ENCODE measurements around the gene MRFAP1.
"Not testable (repeated sequence)": the region's sequence is repeated elsewhere in the genome, so short reads cannot be mapped to it uniquely, and the experiment has no call there.

MRFAP1 gene

DNA sequence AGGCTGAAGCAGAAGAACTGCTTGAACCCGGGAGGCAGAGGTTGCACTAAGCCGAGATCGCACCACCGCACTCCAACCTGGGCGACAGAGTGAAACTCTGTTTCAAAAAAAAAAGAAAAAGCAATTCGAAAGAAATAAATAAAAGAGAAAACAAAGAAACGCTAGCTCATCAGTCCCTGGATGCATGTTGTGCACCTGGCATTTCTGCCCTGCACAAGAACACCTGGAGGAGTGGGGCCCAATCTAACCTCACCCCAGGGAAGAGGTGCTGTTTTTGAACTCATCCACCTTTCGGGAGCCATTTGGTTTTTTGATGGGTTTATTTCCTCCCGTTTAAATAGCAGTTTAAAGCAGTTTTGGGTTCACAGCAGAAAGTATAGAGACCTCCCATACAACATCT is 5.7 kb upstream of the MRFAP1 start:
- DNase-seq (ENCODE audit: low read depth in 2 of 2), result no peak

DNA sequence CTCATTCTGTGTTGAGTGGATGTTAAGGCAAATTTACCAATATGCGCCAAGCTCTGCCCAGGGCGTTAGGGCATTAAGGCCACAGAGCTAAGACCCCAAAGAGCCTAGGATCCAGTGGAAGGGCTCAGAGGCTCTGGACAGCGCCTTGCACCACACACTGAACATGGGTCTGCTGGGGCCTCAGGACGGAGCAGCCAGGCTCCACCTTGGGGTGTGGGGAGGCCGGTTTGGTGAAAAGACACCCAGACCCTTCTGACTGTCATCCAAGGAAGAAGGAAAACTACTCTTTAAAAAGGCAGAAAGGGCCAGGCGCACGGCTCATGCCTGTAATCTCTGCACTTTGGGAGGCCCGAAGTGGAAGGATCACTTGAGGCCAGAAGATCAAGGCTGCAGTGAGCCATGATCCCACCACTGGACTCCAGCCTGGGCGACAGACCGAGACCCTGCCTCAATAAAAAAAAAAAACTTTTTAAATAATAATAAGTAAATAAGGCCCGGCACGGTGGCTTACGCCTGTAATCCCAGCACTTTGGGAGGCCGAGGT is 1.3 kb upstream of the MRFAP1 start:
- DNase-seq (ENCODE audit: low read depth in 2 of 2), result no peak

DNA sequence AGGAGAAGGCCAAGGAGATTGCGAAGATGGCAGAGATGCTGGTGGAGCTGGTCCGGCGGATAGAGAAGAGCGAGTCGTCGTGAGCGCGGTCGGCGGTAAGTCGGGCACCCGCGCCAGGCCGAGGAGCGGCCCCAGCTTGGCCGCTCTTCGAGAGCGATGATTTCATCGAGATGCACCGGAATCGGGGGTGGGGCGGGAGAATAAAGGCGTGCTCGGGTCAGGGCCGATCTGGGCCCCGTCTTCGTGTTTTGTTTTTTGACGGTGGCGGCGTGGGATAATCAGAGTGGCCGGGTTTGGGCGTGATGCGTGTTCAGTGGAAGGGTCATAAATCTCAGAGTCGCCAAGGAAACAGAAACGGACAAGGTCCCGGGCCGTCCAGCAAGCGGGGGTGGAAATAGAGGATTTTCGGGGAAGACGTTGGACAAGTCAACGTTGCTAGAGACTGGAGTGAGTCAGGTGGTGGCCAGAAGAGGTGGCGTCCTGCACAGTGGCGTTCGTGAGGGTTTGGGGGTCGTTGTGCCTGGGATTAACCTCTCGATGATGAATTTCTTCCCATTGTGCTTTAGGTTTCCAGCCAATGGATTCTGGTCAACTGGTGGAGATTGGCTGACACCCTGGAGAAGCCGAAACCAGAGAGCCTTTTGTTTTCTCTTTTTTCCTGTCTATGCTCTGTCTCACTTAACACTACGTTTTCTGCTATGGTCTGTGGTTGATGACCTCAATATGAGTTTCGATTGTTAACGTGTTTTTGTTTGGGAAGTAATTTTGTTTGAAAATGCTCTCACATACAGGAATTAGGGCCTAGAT is 882 bp downstream of the MRFAP1 start:
- DNase-seq (ENCODE audit: low read depth in 2 of 2), result peak; percentile 18 to 23

DNA sequence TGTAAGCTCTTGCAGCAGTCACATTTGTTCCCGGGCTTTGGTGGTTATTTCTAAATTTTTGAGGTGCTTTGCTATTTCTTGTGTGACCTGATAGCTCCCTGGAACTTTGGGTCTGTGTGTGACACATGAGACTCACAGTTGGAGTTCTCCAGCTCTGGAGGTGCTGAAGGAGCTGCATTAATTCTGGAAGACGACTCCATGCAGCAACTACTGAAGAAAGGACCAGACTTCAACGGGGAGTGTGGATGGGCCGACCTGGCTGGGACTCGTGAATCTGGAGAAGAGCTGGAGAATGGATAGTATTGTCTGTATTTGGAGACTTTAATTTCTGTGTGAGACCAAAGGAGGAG is 1.5 kb downstream of the MRFAP1 start:
- no peak for DNase-seq (ENCODE audit: low read depth in 2 of 2)

DNA sequence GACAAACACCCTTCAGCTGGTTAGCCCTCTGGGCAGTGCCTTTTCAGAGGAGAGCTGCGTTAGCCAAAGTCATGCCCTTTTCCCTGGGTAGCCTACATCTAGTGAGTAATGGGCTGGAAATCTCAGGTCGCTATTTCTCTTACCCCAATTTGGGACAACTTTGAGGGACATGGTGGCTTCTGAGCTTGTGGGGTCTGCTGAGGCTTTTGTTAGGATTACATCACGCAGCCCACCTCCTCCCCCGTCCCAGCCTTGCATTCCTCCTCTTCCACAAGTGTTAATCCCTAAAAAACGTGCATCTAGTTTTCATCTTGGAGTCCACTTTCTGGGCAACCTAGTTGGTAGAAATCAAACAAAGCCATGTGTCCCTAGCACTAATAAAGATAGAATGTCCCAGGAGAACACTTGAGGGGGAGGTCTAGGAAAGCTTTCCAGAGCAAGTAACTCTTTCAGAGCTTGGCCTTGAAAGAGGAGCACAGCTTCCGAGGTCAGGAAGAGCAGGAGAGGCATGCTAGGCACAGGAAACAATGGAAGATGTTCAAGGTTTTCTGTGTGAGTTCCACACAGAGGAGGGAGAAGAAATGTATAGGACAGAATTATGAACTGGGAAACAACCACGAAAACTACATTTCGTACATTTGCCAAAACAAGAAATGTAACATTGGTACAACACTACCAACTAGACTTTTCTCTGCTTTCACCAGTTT is 2.8 kb downstream of the MRFAP1 start:
- DNase-seq (ENCODE audit: low read depth in 2 of 2), result no peak

DNA sequence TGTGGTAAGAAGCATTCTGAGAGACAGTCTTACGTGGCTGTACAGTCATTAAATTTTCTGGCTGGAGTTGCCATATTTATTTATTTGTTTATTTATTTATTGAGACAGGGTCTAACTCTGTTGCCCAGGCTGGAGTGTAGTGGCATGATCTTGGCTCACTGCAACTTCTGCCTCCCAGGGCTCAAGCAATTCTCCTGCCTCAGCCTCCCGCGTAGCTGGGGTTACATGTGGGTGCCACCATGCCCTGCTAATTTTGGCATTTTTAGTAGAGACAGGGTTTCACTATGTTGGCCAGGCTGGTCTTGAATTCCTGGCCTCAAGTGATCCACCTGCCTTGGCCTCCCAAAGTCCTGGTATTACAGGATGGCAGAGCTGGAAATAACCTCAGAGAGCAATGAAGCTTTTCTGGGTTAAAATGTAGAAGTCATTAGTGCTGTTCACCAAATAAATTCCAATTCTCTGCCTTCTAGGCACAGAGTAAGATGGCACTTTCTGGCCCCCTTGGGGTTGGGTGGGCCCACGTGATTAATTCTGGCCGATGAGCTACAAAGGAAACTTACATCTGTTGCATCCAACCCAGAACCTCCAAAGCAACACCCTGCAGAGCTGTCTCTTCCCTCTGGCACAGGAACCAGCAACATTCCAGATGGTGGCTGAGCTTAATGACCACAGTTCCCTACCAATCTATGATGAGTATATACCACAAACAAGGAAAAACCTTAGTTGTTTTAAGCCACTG is 4.5 kb downstream of the MRFAP1 start:
- no peak for DNase-seq (ENCODE audit: low read depth in 2 of 2)

DNA sequence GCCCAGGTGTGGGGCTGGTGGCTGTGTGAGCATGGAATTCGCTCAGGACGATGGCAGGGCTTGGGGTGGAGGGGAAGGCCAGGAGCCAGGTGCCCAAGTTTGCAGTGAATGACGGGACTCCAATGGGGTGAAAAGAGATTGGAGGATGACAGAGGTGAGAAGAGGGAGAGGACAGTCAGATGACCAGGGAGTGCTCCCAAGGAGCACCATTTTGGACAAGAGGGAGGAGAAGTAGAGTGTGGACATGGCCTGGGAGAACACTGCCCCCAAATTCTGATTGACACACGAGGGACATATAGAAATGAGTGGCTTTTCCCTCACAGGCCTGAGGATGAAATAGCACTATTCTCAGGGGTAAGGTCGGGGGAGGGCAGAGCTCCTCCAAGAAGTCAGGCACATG is 6.7 kb downstream of the MRFAP1 start:
- no peak for DNase-seq (ENCODE audit: low read depth in 2 of 2)

DNA sequence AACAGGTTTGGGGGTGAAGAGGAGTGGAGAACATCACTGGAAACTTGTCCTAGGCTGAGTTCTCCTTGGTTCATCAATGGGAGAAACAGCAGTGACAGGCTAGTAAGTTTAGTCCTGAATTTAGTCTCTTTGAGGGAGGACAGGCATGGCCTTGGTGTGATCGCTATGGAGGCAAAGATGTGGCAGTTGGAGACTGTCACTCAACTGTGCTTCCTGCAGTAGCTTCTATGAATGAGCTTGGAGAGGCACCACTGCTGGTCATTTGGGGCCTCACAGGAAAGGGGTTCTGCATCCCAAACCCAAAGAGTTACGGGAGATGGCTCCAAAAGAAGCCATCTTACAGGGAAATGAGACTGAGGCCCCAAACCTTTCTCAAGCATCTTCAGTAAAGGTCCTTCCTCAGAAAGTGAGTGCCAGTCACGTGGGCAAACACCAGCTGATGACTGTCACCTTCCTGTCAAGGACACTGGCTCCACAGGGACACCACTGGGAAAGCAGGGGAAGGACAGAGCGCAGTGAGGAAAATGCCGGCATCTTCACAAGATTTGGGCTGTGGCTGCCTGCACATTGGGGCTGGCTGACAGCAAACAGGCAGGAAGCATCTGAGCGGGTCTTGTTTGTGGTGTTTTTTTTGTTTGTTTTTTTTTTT is 7.2 kb downstream of the MRFAP1 start:
- no peak for DNase-seq (ENCODE audit: low read depth in 2 of 2)

DNA sequence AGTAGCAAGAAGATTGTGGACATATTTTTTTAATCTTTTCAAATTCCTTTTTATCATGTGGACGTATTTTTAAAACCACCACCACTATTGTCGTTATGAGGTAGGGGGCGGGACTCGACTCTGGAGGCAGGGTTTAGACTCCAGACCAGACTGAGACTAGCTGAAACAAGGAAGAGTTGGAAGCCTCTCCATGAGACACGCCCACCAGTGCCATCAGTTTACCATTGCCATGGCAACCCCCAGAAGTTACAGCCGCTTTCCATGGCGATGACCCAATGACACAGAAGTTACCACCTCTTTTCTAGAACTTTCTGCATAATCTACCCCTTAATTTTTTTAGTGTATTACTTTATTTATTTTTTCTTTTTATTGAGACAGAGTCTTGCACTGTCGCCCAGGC is 8.7 kb downstream of the MRFAP1 start:
- DNase-seq (ENCODE audit: low read depth in 2 of 2), result no peak

DNA sequence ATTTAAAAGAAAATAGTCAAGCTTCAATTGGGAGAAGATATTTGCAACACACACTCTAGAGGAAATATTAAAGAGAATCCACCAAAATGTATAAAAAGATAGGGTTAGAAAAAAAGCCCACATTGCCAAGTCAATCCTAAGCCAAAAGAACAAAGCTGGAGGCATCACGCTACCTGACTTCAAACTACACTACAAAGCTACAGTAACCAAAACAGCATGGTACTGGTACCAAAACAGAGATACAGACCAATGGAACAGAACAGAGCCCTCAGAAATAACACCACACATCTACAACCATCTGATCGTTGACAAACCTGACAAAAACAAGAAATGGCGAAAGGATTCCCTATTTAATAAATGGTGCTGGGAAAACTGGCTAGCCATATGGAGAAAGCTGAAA is 13.7 kb downstream of the MRFAP1 start:
- DNase-seq (ENCODE audit: low read depth in 2 of 2), result not testable (repeated sequence)

DNA sequence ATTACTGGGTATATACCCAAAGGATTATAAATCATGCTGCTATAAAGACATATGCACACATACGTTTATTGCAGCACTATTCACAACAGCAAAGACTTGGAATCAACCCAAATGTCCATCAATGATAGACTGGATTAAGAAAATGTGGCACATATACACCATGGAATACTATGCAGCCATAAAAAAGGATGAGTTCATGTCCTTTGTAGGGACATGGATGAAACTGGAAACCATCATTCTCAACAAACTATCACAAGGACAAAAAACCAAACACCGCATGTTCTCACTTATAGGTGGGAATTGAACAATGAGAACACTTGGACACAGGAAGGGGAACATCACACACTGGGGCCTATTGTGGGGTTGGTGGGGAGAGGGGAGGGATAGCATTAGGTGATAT is 14.8 kb downstream of the MRFAP1 start:
- DNase-seq (ENCODE audit: low read depth in 2 of 2), result not testable (repeated sequence)

DNA sequence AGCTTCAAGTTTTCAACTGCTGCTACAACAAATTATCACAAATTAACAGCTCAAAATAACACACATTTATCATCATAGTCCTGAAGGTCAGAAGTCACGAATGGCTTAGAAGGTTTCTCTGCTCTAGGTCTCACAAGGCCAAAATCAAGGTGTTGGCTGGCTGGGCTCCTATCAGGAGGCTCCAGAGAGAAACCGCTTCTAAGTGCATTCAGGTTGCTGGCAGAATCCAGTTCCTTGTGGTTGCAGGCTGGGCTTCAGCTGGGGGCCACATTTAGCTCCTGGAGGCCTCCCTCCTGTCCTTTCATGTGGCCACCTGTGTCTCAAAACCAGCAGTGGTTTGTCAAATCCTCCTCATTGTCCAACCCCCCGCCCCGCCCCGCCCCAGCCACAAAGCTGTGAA is 15.4 kb downstream of the MRFAP1 start:
- DNase-seq (ENCODE audit: low read depth in 2 of 2), result no peak

DNA sequence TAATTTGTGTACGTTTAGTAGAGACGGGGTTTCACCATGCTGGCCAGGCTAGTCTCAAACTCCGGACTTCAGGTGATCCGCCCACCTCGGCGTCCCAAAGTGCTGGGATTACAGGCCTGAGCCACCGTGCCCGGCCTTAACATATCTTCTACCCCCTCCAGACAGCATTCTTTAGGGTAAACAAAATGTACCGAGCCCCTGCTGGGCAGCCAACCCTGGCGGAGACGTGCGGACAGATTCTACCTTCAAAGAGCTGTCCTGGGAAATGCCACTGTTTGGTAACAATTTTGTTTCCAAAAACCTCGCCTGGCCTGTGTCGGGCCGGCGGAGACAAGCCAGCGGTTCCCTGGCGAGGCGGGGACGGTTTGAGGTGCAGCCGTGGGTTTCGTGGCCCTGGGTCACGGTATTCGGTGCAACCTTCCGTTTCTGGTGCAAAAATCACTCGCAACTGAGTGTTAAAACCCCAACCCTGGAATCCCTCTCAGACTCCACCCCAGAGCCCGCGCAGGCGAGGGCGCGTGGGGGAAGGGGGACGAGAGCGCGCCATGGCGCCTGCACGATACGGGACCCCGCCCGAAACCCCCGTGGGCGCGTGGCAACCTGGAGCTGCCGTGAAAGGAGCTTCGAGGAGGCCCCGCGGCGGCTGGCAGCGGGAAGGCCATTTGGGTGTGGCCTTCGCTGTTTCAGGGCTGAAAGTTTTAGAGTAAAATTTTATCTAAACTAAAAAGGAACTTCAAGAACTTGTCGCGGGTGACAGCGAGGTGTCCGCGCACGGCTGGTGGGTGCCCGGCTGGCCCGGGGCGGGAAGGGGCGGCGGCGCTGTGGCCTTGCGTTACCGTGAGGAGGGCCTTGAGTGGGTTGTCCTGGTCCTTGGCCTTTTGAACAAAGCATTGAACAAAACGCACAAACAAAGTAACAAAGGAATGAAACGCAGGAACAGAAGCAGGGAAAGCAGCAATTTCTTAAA is 17.0 kb downstream of the MRFAP1 start:
- DNase-seq (ENCODE audit: low read depth in 2 of 2), result no peak

DNA sequence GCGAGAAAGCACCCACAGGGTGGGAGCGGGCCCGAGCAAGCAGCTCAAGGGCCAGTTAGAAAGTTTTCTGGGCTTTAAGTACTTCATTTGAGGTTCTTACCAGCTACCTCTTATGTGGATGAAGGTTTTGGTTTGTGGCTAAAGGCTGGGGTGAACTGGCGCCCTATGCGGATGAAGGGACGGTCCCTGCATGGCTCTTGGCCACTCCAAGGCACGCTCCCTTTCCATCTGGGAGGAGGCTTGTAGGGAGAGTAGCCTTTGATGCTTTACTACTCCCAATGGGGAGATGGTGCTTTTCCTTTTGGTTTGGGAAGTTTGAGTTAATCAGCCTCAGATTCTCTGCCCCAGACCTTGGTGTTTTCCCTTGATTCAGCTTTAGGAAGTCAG is 17.7 kb downstream of the MRFAP1 start:
- no peak for DNase-seq (ENCODE audit: low read depth in 2 of 2)

DNA sequence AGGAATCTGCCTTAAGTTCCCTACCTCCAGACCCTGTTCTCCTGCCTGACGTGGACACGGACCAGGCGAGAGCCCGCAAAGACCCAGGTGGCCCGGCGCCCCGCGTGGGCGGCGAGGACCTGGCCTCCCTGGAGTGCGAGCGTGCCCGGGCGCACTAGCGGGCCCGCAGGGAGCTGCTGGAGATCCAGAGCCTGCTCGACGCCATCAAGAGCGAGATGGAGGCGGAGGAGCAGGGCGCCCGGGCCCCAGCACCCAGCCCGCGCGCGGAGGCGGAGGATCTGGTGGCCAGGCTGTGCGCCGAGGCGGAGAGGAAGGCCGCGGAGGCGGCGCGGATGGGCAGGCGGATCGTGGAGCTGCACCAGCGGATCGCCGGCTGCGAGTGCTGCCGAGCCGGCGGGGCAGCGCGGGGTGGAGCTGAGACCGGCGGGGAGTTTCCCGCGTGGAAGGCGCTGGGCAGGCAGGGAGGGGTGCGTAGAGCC is 18.2 kb downstream of the MRFAP1 start:
- DNase-seq (ENCODE audit: low read depth in 2 of 2), result peak; percentile 38 to 56

DNA sequence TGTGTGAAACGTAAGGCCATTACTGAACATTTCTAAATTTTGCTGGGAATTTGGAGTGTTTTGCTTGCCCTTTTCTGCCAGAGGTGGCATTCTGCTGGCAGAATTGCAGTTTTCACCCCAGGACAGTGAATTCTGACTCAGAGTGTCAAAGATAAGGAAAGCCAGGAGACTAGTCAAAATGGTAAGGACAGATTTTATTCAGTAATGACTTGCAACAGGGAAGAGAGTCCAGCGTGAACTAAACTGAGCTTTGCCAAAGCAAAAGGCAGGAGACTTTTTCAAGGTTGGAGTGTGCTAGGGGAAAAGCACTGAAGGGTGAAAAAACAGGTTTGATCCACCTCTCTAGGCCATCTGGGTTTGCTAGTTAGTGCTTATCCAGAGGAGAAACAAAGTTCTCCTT is 19.4 kb downstream of the MRFAP1 start:
- no peak for DNase-seq (ENCODE audit: low read depth in 2 of 2)

DNA sequence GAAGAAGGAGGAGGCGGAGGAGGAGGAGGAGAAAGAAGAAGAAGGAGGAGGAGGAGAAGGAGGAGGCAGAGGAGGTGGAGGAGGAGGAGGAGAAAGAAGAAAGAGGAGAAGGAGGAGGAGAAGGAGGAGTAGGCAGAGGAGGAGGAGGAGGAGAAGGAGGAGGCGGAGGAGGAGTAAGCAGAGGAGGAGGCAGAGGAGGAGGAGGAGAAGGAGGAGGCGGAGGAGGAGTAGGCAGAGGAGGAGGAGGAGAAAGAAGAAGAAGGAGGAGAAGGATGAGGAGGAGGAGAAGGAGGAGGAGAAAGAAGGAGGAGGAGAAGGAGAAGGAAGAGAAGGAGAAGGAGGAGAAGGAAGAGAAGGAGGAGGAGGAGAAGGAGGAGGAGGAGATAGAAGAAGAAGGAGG is 19.9 kb downstream of the MRFAP1 start:
- no peak for DNase-seq (ENCODE audit: low read depth in 2 of 2)

DNA sequence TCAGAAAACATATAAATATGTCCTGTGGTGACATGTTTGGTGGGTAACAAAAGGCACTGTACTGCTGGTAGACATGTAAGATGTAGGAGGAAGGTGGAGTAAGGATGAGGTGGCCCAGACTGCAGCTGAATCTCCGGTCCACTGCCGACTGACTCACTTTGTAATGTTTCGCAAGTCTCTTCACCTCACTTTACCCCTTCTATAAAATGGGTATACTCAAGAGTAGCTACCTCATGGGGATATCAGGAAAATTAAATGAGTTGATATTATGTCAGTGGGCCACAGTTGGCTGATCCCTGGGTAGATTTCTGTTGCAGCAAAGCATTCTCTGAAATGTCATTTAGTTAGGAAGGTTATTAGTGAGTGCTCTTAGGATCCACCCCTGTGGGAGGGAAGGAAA is 22.1 kb downstream of the MRFAP1 start:
- DNase-seq (ENCODE audit: low read depth in 2 of 2), result no peak

DNA sequence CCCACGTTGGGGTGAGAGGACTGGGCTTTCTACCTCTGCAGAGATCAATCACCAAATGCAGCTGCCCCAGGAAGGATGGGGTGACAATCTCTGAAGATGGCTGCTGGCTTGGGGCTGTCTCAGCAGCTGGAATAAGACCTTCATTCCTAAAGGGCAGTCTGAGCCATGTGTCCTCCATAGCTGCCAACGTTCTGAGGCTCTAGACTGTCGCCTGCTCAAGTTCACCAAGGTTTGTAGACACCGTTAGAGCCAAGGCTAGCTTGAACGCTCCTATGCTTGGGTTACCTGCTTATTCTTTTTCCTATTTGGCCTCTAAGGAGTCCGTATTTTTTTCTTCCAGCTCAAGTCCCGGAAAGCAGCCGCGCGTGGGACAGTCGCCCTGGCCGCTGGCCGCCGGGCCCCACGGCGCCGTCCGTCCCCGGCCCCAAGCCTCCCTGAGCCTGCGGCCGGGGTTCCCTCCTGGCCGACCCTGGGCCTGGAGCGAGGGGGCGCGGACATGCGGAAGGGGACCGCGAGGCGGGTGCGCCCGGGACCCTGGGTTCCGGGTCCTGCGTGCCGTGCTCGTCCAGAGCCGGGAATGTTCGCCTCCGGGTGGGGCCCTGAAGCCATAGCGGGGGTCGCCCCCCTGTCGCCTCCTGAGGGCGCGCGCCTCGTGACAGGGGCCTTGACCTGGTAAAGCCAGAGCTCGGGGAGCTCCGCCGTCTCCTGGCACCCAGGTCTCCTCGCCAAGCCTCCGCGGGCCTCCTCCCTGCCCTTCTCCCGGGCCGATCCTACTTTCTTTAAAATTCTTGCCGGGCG is 23.3 kb downstream of the MRFAP1 start:
- DNase-seq (ENCODE audit: low read depth in 2 of 2), result no peak

DNA sequence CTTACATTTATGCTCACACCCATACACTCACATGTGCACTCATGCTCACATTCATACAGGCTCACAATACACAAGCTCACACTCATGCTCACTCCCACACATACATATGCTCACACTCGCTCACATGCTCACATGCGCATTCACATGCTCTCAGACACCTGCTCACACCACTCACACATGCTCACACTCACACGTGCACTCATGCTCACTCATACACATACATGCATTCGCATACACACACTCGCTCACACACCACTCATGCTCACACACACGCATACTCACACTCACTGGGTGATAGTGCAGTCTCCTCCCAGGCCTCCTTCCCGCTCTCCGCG is 24.8 kb downstream of the MRFAP1 start:
- no peak for DNase-seq (ENCODE audit: low read depth in 2 of 2)

Measured in stimulated activated CD4-positive, alpha-beta T cell treated with anti-CD3 and anti-CD28 coated beads, Interleukin-1b, Interleukin-23, amount 100 ng/mL, for 4 hours (primary cell).